Osteoblast (primary cell): ENCODE data around the gene LACTB. TPM values are rescaled to one million over a fixed set of nuclear protein-coding genes. Genes with fewer than 3 reads are reported as not detected.

Experiments
- DNase-seq: peaks from one replicate; pipeline ENCODE4 v3.0.0; 2011; ENCODE audit warnings: low spot score, mixed read lengths; ENCODE audit not compliant: insufficient read length; ENCODE audit errors: missing footprints
- H2AFZ ChIP-seq: 2 replicates; pipeline ENCODE4 v1.6.0; 2011; ENCODE audit warnings: mild to moderate bottlenecking, low read length
- H3K27ac ChIP-seq: 2 replicates; pipeline ENCODE4 v1.5.1; 2011; ENCODE audit warnings: mild to moderate bottlenecking, low read depth, low read length, moderate library complexity
- H3K27me3 ChIP-seq: 2 replicates; pipeline ENCODE4 v1.6.0; 2012; ENCODE audit warnings: mild to moderate bottlenecking, control low read depth, inconsistent platforms, low read length, moderate library complexity; ENCODE audit not compliant: insufficient read depth
- H3K36me3 ChIP-seq: 2 replicates; pipeline ENCODE4 v1.5.1; 2011; ENCODE audit warnings: mild to moderate bottlenecking, low read length, control low read depth, moderate library complexity; ENCODE audit not compliant: insufficient read depth
- H3K4me1 ChIP-seq: 2 replicates; pipeline ENCODE4 v1.5.1; 2011; ENCODE audit warnings: mild to moderate bottlenecking, low read length, control low read depth, moderate library complexity; ENCODE audit not compliant: insufficient read depth
- H3K4me2 ChIP-seq: 2 replicates; pipeline ENCODE4 v1.6.0; 2011; ENCODE audit warnings: mild to moderate bottlenecking, low read length; ENCODE audit not compliant: insufficient read depth
- H3K4me3 ChIP-seq: fragments of 200-600 bp; sonication (generic); 3 replicates; pipeline ENCODE4 v1.5.1; 2012; ENCODE audit warnings: mild to moderate bottlenecking, low read length, inconsistent platforms; ENCODE audit not compliant: insufficient read depth
- H3K79me2 ChIP-seq: 2 replicates; pipeline ENCODE4 v1.6.0; 2012; ENCODE audit warnings: mild to moderate bottlenecking, low read length, control low read depth, inconsistent platforms; ENCODE audit not compliant: insufficient read depth
- H3K9me3 ChIP-seq: 2 replicates; pipeline ENCODE4 v1.5.1; 2011; ENCODE audit warnings: low read depth, low read length, control low read depth
- H4K20me1 ChIP-seq: 2 replicates; pipeline ENCODE4 v1.6.0; 2012; ENCODE audit warnings: mild to moderate bottlenecking, low read length, control low read depth; ENCODE audit not compliant: insufficient read depth
- CTCF ChIP-seq: IDR thresholded peaks from 2 replicates; pipeline ENCODE4 v1.5.1; 2011; ENCODE audit warnings: mild to moderate bottlenecking, low read depth, low read length, moderate library complexity; ENCODE audit errors: extremely low read depth
- total RNA-seq: library from RNA; depleted of rRNA; stranded (reverse); fragments of >200 nt; gene quantifications from 2 replicates; pipeline ENCODE4 v1.2.3, GENCODE V29; 2012

The LACTB gene
- total RNA-seq, 1 donor: 52.8 TPM

DNA sequence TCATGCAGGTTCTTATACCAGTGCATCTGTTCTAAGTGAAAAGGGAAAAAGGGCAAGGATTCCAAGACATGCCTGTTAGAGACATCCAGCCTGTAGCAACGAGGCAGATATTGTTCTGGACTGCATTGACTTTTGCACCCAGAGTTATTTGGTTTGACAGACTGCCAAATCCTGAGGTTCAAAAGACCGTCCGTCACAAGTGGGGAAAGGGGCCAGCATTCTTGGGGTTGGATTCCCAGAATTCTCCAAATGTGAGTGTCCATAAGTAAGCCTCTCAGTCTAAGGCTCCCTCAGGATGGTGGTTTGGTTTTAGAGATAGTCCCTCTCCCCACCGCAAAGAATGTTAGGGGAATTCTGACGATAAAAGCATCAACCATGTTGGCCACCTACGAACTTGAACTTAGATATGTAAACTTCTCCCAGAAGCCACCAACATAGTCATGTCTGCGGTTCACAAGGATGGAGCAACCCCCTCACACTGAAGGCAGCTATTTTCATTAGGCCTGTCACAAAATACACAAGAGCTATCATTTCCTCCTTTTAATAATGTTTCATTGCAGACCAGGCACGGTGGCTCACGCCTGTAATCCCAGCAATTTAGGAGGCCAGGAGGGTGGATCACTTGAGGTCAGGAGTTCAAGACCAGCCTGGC is 13.6 kb upstream of the LACTB start:
- Histone ChIP-seq H3K4me2 (no peak overlapping the region), H3K27me3 (no peaks in the 10 kb centered on the region), H2AFZ (no peak overlapping the region), H4K20me1 (no peaks in the 10 kb centered on the region), H3K4me1 (peaks cover 49% of the 10 kb centered on the region), H3K36me3 (no peaks in the 10 kb centered on the region), H3K27ac (peak overlapping the region; percentile 91), H3K79me2 (no peaks in the 10 kb centered on the region), H3K9me3 (no peaks in the 10 kb centered on the region), H3K4me3 (no peak overlapping the region)
- DNase-seq: peak; percentile 96
- no peak for TF ChIP-seq CTCF

DNA sequence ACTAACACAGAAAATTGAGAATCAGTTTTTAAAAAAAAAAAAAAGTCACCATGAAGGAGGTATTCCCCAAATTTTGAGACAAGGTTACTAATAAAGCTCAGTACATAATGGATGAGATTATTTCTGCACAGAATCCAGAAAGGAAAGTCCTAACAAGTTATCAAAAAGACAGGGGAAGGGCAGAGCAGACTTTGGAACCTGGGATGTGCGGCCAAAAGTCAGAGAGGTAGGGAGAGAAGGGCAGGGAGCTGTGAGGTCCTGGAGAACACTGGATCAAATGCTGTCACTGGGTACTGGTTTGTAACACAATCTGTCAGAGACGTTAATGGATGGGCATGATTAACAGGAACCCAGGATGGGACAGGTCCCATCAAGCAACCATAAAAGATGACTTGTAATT is 12.2 kb upstream of the LACTB start:
- no peak overlapping the region for H2AFZ ChIP-seq
- H4K20me1 ChIP-seq: no peaks in the 10 kb centered on the region
- H3K4me3 ChIP-seq: no peak overlapping the region
- no peak for TF ChIP-seq CTCF
- no peak for DNase-seq
- no peaks in the 10 kb centered on the region for H3K27me3 ChIP-seq
- no peak overlapping the region for H3K4me2 ChIP-seq
- no peaks in the 10 kb centered on the region for H3K79me2 ChIP-seq
- no peaks in the 10 kb centered on the region for H3K9me3 ChIP-seq
- H3K4me1 ChIP-seq: peaks cover 51% of the 10 kb centered on the region
- no peaks in the 10 kb centered on the region for H3K36me3 ChIP-seq
- H3K27ac ChIP-seq: peak overlapping the region; percentile 84

- no peak for TF ChIP-seq CTCF
- H4K20me1 ChIP-seq: no peaks in the 10 kb centered on the region
- H3K27ac ChIP-seq: peak overlapping the region; percentile 84
- no peaks in the 10 kb centered on the region for H3K79me2 ChIP-seq
- DNase-seq: no peak
- H3K4me1 ChIP-seq: peaks cover 51% of the 10 kb centered on the region
- no peaks in the 10 kb centered on the region for H3K9me3 ChIP-seq
- H3K4me2 ChIP-seq: no peak overlapping the region
- no peak overlapping the region for H3K4me3 ChIP-seq
- no peaks in the 10 kb centered on the region for H3K27me3 ChIP-seq
- no peaks in the 10 kb centered on the region for H3K36me3 ChIP-seq
- no peak overlapping the region for H2AFZ ChIP-seq
These were observed 11.7 kb upstream of the LACTB start for GRCh38 chr15:63109920-63110319.

GRCh38 chr15:63110428-63111026 is 11.1 kb upstream of the LACTB start:
- Histone ChIP-seq H3K36me3 (no peaks in the 10 kb centered on the region), H3K27ac (peak overlapping the region; percentile 84), H3K4me3 (no peak overlapping the region), H4K20me1 (no peaks in the 10 kb centered on the region), H3K4me1 (peaks cover 49% of the 10 kb centered on the region), H3K27me3 (no peaks in the 10 kb centered on the region), H2AFZ (peak overlapping the region; percentile 49), H3K79me2 (no peaks in the 10 kb centered on the region), H3K4me2 (no peak overlapping the region), H3K9me3 (no peaks in the 10 kb centered on the region)
- no peak for DNase-seq
- TF ChIP-seq CTCF: no peak
